Fibroblast of mammary gland (primary cell): ENCODE results near the gene SUGCT.

ENCODE experiments used
- DNase-seq: peaks from one replicate; pipeline ENCODE4 v3.0.0-alpha.2; 2010; ENCODE audit warnings: low read depth
- H3K4me3 ChIP-seq: 2 replicates; pipeline ENCODE4 v1.5.1; 2011; ENCODE audit warnings: low read depth, mild to moderate bottlenecking, low read length, moderate library complexity; ENCODE audit not compliant: control insufficient read depth
- TF ChIP-seq, protein P1 (sequence below): conservative IDR thresholded peaks from 2 replicates; pipeline ENCODE4 v1.5.1; 2011; ENCODE audit warnings: low read depth, low read length, inconsistent platforms; ENCODE audit not compliant: control insufficient read depth, insufficient read depth

The SUGCT gene

DNA sequence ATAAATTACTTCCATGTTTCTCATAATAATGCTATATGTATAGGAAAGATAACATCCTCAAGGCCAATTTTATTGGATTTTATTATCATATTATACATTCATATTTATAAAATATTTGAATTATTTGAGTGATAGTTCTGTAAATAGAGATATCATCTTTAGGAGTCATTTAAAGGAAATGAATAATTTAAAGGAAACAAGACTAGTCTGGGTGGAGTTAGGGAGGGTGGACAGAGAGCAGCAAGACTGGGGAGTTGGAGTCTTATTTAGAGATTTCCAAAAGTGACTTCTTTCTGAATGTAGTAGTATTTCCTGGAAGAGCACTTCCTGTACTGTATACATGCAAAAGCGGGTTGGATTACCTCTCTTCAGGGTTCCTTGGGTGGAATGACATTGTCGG, 342.3 kb downstream of the SUGCT start:
- no peak for DNase-seq
- no peak overlapping the region for H3K4me3 ChIP-seq
- TF ChIP-seq, protein P1, sequence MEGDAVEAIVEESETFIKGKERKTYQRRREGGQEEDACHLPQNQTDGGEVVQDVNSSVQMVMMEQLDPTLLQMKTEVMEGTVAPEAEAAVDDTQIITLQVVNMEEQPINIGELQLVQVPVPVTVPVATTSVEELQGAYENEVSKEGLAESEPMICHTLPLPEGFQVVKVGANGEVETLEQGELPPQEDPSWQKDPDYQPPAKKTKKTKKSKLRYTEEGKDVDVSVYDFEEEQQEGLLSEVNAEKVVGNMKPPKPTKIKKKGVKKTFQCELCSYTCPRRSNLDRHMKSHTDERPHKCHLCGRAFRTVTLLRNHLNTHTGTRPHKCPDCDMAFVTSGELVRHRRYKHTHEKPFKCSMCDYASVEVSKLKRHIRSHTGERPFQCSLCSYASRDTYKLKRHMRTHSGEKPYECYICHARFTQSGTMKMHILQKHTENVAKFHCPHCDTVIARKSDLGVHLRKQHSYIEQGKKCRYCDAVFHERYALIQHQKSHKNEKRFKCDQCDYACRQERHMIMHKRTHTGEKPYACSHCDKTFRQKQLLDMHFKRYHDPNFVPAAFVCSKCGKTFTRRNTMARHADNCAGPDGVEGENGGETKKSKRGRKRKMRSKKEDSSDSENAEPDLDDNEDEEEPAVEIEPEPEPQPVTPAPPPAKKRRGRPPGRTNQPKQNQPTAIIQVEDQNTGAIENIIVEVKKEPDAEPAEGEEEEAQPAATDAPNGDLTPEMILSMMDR: no peak

DNA sequence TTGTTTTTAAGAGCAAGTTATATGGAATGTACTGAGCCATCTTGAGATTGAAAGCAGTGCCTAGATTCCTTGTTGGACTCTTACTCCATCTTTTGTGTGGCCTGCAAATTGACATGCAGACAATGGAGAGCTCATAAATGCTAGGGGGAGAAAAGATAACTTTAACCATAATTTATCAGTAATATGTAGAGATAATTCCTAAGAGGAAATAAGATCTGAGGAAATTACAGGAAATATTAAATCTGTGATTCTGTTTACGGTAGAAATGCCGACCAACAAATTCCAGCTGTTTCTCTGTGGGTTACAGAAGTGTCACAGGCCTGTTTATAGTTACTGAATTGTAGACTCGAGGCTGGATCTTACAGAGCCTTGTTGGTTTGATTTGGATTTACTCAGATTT, 348.0 kb downstream of the SUGCT start:
- H3K4me3 ChIP-seq: no peak overlapping the region
- no peak for DNase-seq
- TF ChIP-seq, protein P1: no peak

DNA sequence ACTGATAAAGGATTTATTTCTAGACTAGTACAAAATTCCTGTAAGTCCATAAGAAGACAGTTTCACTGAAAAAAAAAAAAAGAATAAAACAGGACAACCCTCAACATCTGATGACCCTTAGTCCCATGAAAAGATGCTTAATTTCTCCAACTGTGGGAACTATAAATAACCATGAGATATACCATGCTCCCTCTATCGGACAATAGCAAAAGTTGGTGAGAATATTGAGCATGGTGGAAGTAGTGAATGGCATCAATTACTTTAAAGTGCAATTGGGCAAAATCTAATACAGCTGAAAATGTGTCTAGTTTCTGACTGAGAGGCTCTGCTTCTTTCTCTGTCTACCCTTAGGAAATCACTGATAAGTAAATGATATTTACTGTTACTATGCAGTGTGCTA, 348.8 kb downstream of the SUGCT start:
- TF ChIP-seq, protein P1: peak; percentile 38
- H3K4me3 ChIP-seq: no peak overlapping the region
- peak; percentile 5 for DNase-seq

- no peak for DNase-seq
Measured at GRCh38 chr7:40489844-40490602, 355.2 kb downstream of the SUGCT start.

GRCh38 chr7:40490603-40490924, 355.8 kb downstream of the SUGCT start:
- DNase-seq: no peak

More at GRCh38 chr7:40489844-40490602, 355.2 kb downstream of the SUGCT start:
- H3K4me3 ChIP-seq: no peak overlapping the region
- TF ChIP-seq, protein P1: no peak

DNA sequence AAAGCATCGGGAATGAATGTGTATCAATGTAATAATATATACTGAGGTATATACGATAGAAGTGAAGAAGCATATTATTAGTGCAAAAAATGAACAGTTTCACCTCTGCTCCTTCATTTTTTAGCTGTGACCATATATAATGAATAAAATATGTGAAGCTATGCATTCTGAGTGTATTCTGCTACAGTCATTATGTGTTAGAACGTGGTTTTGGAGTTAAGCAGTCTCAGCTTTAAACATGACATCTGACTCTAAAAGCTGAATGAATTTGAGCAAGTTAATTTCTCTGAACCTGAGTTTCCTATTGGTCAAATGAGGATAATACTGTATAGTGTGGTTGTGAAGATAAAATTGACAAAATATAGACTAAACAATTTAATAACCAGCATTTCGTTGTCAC, 358.1 kb downstream of the SUGCT start:
- TF ChIP-seq, protein P1: no peak
- no peak for DNase-seq
- no peak overlapping the region for H3K4me3 ChIP-seq

More at GRCh38 chr7:40490603-40490924, 355.8 kb downstream of the SUGCT start:
- H3K4me3 ChIP-seq: no peak overlapping the region
- TF ChIP-seq, protein P1: no peak
